ENCODE data around the gene MEN1. TPM values are rescaled to one million over a fixed set of nuclear protein-coding genes. Genes with fewer than 3 reads are reported as not detected.

Gene MEN1
- total RNA-seq, 1 experiment from 2014 or later = 61.6 TPM

- no TSS peak for BruUV-seq (replicated peaks)
- Histone ChIP-seq H3F3A (ENCODE audit: insufficient read depth, low read depth) (no peaks in the 10 kb centered on the region), H3K27ac (no peak overlapping the region), H3K4me3 (no peak overlapping the region), H3K4me1 (replicated peaks; ENCODE audit: insufficient read depth) (no peaks in the 10 kb centered on the region), H3K27me3 (ENCODE audit: insufficient read depth, low read depth) (no peaks in the 10 kb centered on the region), H2AFZ (no peak overlapping the region), H3K9me3 (ENCODE audit: insufficient read depth, low read depth) (no peaks in the 10 kb centered on the region), H3K36me3 (ENCODE audit: low read depth) (0 out of 2 replicates have a peak, but pooled peaks cover 5% of the 10 kb centered on the region), H3K9me2 (ENCODE audit: insufficient read depth) (no peaks in the 10 kb centered on the region), H3K4me2 (no peak overlapping the region), H3K79me2 (ENCODE audit: low read depth) (no peaks in the 10 kb centered on the region), H4K20me1 (ENCODE audit: insufficient read depth) (no peaks in the 10 kb centered on the region)
- ChIA-PET POLR2A (ENCODE audit: unreplicated experiment) (interaction anchor here (0.5 kb wide), 1 partner anchor 9 kb away, joined by 7 read pairs; no protein-coding TSS in a partner anchor), CTCF (no interaction called here)
- TF ChIP-seq EZH2 (IDR thresholded peaks at IDR 0.05; ENCODE audit: low read depth) = no peak
- no peak for TF ChIP-seq CTCF (conservative IDR thresholded peaks at IDR 0.05)
- intact Hi-C loops (cut with micrococcal nuclease; ENCODE audit: unreplicated experiment) = no loop called here
- no peak for DNase-seq
These were observed 17.1 kb upstream of the MEN1 start for GRCh38 chr11:64827451-64827839.

GRCh38 chr11:64826578-64827450 lies 16.5 kb upstream of the MEN1 start:
- H3K9me3 ChIP-seq (ENCODE audit: insufficient read depth, low read depth) = no peaks in the 10 kb centered on the region
- H3K4me1 ChIP-seq (replicated peaks; ENCODE audit: insufficient read depth) = no peaks in the 10 kb centered on the region
- no peaks in the 10 kb centered on the region for H4K20me1 ChIP-seq (ENCODE audit: insufficient read depth)
- H3K9me2 ChIP-seq (ENCODE audit: insufficient read depth) = no peaks in the 10 kb centered on the region
- no peak for TF ChIP-seq EZH2 (IDR thresholded peaks at IDR 0.05; ENCODE audit: low read depth)
- no peak for TF ChIP-seq CTCF (conservative IDR thresholded peaks at IDR 0.05)
- ChIA-PET POLR2A (ENCODE audit: unreplicated experiment) (interaction anchor here (0.5 to 0.6 kb wide), 2 partner anchors 8 to 795 kb away, joined by 5 to 7 read pairs; no protein-coding TSS in a partner anchor), CTCF (no interaction called here)
- no peaks in the 10 kb centered on the region for H3F3A ChIP-seq (ENCODE audit: insufficient read depth, low read depth)
- no peak for DNase-seq
- no peak overlapping the region for H3K4me3 ChIP-seq
- H3K79me2 ChIP-seq (ENCODE audit: low read depth) = no peaks in the 10 kb centered on the region
- intact Hi-C loops (cut with micrococcal nuclease; ENCODE audit: unreplicated experiment) = no loop called here
- BruUV-seq (replicated peaks) = no TSS peak
- H2AFZ ChIP-seq = no peak overlapping the region
- no peak overlapping the region for H3K4me2 ChIP-seq
- no peaks in the 10 kb centered on the region for H3K27me3 ChIP-seq (ENCODE audit: insufficient read depth, low read depth)
- 0 out of 2 replicates have a peak, but pooled peaks cover 5% of the 10 kb centered on the region for H3K36me3 ChIP-seq (ENCODE audit: low read depth)
- H3K27ac ChIP-seq = no peak overlapping the region

GRCh38 chr11:64826062-64826461 lies 15.7 kb upstream of the MEN1 start:
- no peak for DNase-seq
- no peaks in the 10 kb centered on the region for H3K79me2 ChIP-seq (ENCODE audit: low read depth)
- ChIA-PET POLR2A (ENCODE audit: unreplicated experiment) (interaction anchor here (0.6 kb wide), 1 partner anchor 795 kb away, joined by 5 read pairs; no protein-coding TSS in a partner anchor), CTCF (interaction anchor here (0.8 kb wide), 1 partner anchor 22 kb away, joined by 3 read pairs; no protein-coding TSS in a partner anchor)
- H3F3A ChIP-seq (ENCODE audit: insufficient read depth, low read depth) = peaks cover 1% of the 10 kb centered on the region; the same call in 1 of the 2 replicates
- BruUV-seq (replicated peaks) = no TSS peak
- no peaks in the 10 kb centered on the region for H4K20me1 ChIP-seq (ENCODE audit: insufficient read depth)
- no peak overlapping the region for H3K4me2 ChIP-seq
- H3K9me2 ChIP-seq (ENCODE audit: insufficient read depth) = no peaks in the 10 kb centered on the region
- H3K27me3 ChIP-seq (ENCODE audit: insufficient read depth, low read depth) = no peaks in the 10 kb centered on the region
- H2AFZ ChIP-seq = no peak overlapping the region
- TF ChIP-seq CTCF (conservative IDR thresholded peaks at IDR 0.05) = no peak
- H3K4me3 ChIP-seq = no peak overlapping the region
- 0 out of 2 replicates have a peak, but pooled peaks cover 5% of the 10 kb centered on the region for H3K36me3 ChIP-seq (ENCODE audit: low read depth)
- intact Hi-C loops (cut with micrococcal nuclease; ENCODE audit: unreplicated experiment) = no loop called here
- H3K27ac ChIP-seq = no peak overlapping the region
- no peaks in the 10 kb centered on the region for H3K9me3 ChIP-seq (ENCODE audit: insufficient read depth, low read depth)
- no peaks in the 10 kb centered on the region for H3K4me1 ChIP-seq (replicated peaks; ENCODE audit: insufficient read depth)
